Stimulated activated naive CD4-positive, alpha-beta T cell (primary cell): ENCODE data around the gene HELZ2.

Experiments
- DNase-seq, 6 experiments: peaks; one replicate each; lab custom pipeline; 2025; lab: John Stamatoyannopoulos, UW

Gene HELZ2

GRCh38 chr20:63539441-63540370 is 34.3 kb downstream of the HELZ2 start:
- DNase-seq, result no peak

GRCh38 chr20:63539092-63539430 is 35.0 kb downstream of the HELZ2 start:
- no peak for DNase-seq

GRCh38 chr20:63538204-63539091 is 35.6 kb downstream of the HELZ2 start:
- peak in 4 of 6 experiments; percentile 56 to 68 (median 62) for DNase-seq

GRCh38 chr20:63537525-63538203 is 36.4 kb downstream of the HELZ2 start:
- peak; percentile 83 to 93 (median 89) for DNase-seq

DNA sequence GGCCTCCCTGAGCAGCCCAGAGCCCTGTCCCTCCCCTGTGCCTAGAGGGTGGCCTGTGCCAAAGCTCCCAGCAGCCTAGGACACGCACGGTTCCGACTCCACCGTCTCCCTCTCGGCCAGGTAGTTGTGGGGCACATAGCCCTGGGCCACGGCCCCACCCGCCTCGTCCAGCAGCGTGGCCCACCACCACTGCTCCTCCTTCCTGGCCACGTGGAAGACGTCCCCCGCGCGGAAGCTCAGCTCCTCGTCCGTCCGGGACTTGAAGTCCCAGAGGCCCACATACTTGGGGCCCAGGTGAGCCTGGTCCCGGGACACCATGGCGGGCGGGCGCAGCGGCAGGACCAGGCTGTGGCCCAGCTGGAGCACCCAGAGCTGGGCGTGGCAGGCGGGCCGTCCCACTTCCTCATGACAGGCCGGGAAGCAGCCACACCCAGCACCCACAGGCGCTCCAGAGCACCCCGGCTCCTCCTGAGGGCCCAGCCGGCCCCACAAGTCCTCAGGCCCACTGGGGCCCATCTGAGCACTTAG is 37.0 kb downstream of the HELZ2 start, which contains the start of gene PTK6:
Gene PTK6 (minus strand): TSS at position 380 of the 528 bp plus-strand sequence. CDS start 62 bp downstream, at position 318.
- peak in 2 of 6 experiments; percentile 10 to 35 for DNase-seq

- DNase-seq, result no peak
Measured at GRCh38 chr20:63536241-63536977, 37.6 kb downstream of the HELZ2 start.

DNA sequence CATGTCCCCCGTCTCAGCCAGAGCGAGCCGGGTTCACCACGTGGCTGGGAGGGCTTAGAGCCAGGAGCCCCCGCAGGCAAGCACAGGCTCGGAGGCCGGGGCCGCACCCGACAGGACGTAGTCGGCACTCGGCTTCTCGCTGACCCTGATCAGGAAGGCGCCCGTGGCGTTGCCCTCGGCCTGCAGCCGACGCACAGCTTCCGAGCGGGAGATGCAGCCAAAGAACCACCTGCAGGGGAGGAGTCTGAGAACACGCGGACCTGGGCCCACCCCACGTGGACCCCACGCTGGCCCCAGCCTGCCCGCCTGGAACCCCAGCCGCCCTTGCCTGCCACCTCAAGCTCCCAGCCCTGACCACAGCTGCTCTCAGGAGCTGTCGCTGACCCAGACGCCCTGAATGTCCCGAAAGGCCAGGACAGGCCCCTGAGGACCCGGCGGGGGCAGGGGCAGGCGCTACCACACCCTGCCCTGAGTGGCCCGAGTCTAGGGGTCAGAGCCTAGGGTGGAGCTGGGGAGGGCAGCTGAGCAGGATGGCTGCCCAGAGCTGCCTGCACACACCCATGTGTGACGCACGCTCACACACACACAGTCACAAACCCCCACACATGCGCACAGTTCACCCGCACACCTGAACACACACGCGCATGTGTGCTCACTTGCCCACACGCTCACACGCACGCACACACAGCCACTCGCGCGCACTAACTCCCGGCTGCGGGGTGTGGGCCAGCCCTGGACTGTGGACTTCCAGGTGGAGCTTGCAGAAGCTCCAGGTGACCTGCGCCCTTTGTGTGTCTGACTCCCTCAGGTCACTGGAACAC is 39.0 kb downstream of the HELZ2 start:
- DNase-seq, result no peak

DNA sequence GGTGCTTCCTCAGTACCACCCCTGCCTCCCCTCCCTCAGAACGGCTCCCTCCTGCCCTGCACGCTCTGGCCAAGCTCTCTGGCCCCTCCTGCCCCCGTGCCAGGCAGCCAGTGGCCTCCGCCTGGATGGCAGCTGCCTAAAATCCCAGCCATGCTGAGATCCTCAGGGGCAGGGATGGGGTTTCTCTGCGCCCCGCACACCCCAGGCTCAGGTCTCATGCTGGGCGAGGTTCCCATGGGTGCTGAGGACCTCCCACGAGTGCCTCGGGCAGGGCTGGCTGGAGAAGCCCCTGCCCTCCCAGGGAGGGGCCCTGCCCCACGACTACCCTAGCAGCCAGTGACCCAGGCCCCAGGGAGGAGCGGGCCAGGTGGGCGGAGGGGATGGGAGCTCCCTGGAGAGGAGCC is 39.6 kb downstream of the HELZ2 start:
- DNase-seq, result no peak

DNA sequence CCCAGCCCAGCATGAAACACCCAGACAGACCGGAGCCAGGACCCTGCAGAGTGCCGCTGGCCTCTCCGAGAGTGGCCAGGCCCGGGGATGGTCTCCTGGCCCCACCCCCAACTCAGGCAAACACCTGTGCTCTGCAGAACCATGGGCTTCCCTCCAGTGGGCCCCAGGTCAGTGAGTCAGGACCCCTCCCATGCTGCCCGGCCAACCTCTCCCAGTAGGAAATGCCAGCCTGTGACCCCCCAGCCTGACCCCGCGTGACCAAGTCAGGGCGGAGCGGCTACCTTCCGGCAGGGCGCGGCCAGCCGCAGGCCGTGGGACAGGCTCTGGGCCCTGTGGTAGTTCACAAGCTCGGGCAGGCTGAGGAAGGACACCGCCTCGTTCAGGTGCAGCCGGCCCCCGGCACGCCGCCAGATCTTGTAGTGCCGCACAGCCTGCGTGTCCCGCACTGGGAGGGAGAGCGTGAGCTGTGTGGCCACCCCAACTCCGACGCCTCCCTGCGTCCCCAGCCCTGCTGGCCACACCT is 40.1 kb downstream of the HELZ2 start:
- no peak for DNase-seq

- DNase-seq, result no peak
Measured at GRCh38 chr20:63533388-63533787, 40.7 kb downstream of the HELZ2 start.

DNA sequence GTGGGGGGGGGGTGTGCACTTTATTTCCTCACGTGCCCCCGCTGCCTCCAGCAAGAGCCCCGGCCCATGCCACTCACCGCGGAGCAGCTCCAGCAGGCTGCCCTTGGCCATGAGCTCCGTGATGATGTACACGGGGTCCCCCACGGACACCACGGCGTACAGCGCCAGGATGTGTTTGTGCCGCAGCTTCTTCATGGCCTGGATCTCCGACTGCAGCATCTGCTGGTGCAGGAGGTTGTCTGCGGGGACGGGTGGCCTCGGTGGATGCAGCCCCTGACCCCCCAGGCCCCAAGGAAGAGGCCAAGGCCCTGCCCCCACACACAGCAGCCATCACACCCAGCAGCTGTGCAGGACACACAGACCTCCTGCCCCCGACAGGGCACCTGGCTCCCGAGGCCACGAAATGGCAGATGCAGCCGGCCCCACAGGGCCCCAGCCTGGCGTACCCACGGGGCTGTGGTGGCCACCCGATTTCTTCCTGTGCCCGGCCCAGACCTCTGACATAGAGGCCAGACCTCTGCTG is 41.5 kb downstream of the HELZ2 start:
- no peak for DNase-seq

- DNase-seq, result no peak
Measured at GRCh38 chr20:63531686-63532448, 42.2 kb downstream of the HELZ2 start.

DNA sequence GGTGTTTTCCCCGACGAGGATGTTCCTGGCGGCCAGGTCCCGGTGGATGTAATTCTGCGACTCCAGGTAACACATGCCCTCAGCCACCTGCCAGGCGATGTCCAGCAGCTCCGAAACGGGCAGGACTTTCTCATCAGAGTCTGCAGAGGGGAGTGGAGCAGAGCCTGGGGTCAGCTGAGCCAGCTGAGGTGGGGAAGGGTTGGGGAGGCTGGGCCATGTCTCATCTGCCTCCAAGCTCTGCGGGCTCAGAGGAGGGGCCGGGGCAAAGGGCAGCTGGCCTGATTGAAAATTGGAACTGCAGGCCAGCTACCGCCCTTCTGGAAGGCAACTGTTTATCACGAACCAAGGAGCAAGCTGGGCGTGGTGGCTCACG is 43.3 kb downstream of the HELZ2 start:
- DNase-seq, result no peak

DNA sequence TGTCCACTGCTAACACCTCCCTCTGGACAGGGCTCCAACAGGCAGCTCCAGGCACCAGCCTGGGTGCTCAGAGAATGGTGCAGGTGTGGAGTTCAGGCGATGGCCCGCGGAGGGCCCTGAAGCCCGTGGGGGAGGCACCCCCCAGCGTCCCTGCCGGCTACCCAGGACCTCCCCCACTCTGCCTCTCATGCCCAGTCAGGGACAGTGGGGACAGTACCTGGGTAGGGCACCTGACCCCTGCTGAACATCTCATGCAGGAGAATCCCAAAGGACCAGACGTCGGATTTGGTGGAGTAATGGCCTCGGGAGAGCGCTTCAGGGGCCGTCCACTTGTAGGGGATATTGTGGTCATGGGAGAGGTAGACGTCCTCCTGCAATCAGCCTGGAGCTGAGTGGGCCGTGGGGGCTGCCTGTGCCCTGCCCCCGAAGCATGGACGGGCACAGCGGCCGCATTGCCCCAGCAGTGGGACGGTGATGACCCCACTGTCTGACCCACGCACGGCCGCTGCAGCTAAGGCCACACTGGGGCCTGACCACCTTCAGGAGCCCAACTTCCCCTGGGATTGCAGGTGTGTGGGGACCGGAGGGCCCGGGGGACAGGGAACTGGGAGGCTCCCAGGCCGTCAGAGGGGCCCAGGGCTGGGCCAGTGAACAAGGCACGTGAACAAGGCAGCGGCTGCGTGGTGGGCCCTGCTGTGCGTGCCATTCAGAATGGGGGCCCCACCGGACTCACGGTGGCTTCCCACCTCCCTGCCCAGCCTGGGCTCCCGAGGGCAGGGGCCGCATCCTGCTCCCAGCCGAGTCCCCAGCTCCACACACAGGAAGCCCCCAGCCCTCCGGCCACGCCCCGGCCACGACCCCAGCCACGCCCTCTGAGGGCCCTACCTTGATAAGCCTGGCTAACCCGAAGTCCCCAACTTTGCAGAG is 43.9 kb downstream of the HELZ2 start:
- DNase-seq, result no peak

- DNase-seq, result no peak
Measured at GRCh38 chr20:63529180-63529860, 44.7 kb downstream of the HELZ2 start.

- peak in 1 of 6 experiments; percentile 27 for DNase-seq
Measured at GRCh38 chr20:63527184-63527583, 46.9 kb downstream of the HELZ2 start.

DNA sequence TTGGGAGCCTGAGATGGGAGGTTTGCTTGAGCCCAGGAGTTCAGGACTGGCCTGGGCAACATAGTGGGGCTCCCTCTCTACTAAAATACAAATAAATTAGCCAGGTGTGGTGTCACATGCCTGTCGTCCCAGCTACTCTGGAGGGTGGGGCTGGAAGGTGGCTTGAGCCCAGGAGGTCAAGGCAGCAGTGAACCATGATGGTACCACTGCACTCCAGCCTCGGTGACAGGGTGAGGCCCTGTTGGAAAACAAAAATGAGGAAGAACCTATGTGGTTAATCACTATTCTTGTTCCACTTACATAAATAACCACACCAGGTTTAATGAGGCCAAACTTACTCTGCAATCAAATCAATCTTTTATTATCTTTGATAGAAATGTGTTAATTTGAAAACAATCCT is 48.1 kb downstream of the HELZ2 start:
- DNase-seq, result peak in 1 of 6 experiments; percentile 33
